ENCODE results near the gene MYPOP. TPM values are rescaled to one million over a fixed set of nuclear protein-coding genes. Genes with fewer than 3 reads are reported as not detected.

MYPOP gene
- total and polyA plus RNA-seq, 5 donors, result 9.1 to 15.4 (median 11.7) TPM

GRCh38 chr19:45927565-45928261, 25.3 kb upstream of the MYPOP start:
- ATAC-seq (peak; percentile 89 to 92), DNase-seq (peak; percentile 91 to 96 (median 92))
- Histone ChIP-seq H3K4me1 (ENCODE audit: control insufficient read depth, insufficient read depth, low read length) (no peaks in the 10 kb centered on the region), H3K9me3 (ENCODE audit: control insufficient read depth, low read length) (no peaks in the 10 kb centered on the region), H3K27ac (ENCODE audit: low read length) (no peak overlapping the region), H3K4me3 (ENCODE audit: low read length) (no peak overlapping the region), H3K27me3 (ENCODE audit: control insufficient read depth, insufficient read depth) (no peaks in the 10 kb centered on the region)
- WGBS, result 8% methylated on average over 33 of the region's 33 CpGs
- intact Hi-C loops (cut with DNase I), result no loop called here

DNA sequence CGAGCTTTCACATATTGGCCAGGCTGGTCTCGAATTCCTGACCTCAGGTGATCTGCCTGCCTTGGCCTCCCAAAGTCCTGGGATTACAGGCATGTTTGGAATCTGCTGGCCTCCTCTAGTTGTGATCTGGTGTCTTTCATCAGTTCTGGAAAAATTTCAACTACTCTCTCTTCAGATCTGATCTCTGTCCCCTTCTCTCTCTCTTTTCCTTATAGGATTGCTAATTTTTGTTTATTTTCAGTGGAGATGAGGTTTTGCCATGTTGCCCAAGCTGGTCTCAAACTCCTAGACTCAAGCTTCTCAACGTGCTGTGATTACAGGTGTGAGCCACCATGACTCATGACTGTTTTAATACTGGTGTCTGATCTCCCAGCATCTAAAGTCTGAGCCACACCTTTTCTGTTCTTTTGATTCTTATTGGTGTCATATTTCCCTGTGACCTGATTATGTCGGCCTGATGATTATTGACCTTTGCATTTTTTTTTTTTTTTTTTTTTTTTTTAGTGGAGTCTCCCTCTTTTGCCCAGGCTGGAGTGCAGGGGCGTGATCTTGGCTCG, 22.6 kb upstream of the MYPOP start:
- no peak overlapping the region for H3K27ac ChIP-seq (ENCODE audit: low read length)
- no peaks in the 10 kb centered on the region for H3K27me3 ChIP-seq (ENCODE audit: control insufficient read depth, insufficient read depth)
- intact Hi-C loops (cut with DNase I), result no loop called here
- no peak overlapping the region for H3K4me3 ChIP-seq (ENCODE audit: low read length)
- 69% methylated on average over 6 of the region's 6 CpGs for WGBS
- no peaks in the 10 kb centered on the region for H3K4me1 ChIP-seq (ENCODE audit: control insufficient read depth, insufficient read depth, low read length)
- H3K9me3 ChIP-seq (ENCODE audit: control insufficient read depth, low read length), result no peaks in the 10 kb centered on the region
- ATAC-seq (no peak), DNase-seq (no peak)

GRCh38 chr19:45922281-45922680, 19.9 kb upstream of the MYPOP start:
- H3K27ac ChIP-seq (ENCODE audit: low read length), result no peak overlapping the region
- intact Hi-C loops (cut with DNase I), result no loop called here
- H3K27me3 ChIP-seq (ENCODE audit: control insufficient read depth, insufficient read depth), result no peaks in the 10 kb centered on the region
- DNase-seq (no peak), ATAC-seq (no peak)
- no peaks in the 10 kb centered on the region for H3K4me1 ChIP-seq (ENCODE audit: control insufficient read depth, insufficient read depth, low read length)
- no peaks in the 10 kb centered on the region for H3K9me3 ChIP-seq (ENCODE audit: control insufficient read depth, low read length)
- H3K4me3 ChIP-seq (ENCODE audit: low read length), result no peak overlapping the region
- 60% methylated on average over 9 of the region's 9 CpGs for WGBS

- DNase-seq (no peak), ATAC-seq (no peak)
- intact Hi-C loops (cut with DNase I), result no loop called here
- no peaks in the 10 kb centered on the region for H3K27me3 ChIP-seq (ENCODE audit: control insufficient read depth, insufficient read depth)
- WGBS, result 65% methylated on average over 8 of the region's 8 CpGs
- H3K4me3 ChIP-seq (ENCODE audit: low read length), result no peak overlapping the region
- H3K4me1 ChIP-seq (ENCODE audit: control insufficient read depth, insufficient read depth, low read length), result no peaks in the 10 kb centered on the region
- no peak overlapping the region for H3K27ac ChIP-seq (ENCODE audit: low read length)
- no peaks in the 10 kb centered on the region for H3K9me3 ChIP-seq (ENCODE audit: control insufficient read depth, low read length)
Observed at GRCh38 chr19:45920458-45920857, 18.0 kb upstream of the MYPOP start.

GRCh38 chr19:45919678-45920077, 17.3 kb upstream of the MYPOP start:
- DNase-seq (no peak), ATAC-seq (no peak)
- Histone ChIP-seq H3K4me3 (ENCODE audit: low read length) (no peak overlapping the region), H3K9me3 (ENCODE audit: control insufficient read depth, low read length) (no peaks in the 10 kb centered on the region), H3K27ac (ENCODE audit: low read length) (no peak overlapping the region), H3K27me3 (ENCODE audit: control insufficient read depth, insufficient read depth) (no peaks in the 10 kb centered on the region), H3K4me1 (ENCODE audit: control insufficient read depth, insufficient read depth, low read length) (no peaks in the 10 kb centered on the region)
- 47% methylated on average over 7 of the region's 7 CpGs for WGBS
- intact Hi-C loops (cut with DNase I), result no loop called here

GRCh38 chr19:45918721-45919120, 16.3 kb upstream of the MYPOP start:
- ATAC-seq (no peak), DNase-seq (no peak)
- no peak overlapping the region for H3K4me3 ChIP-seq (ENCODE audit: low read length)
- no peak overlapping the region for H3K27ac ChIP-seq (ENCODE audit: low read length)
- intact Hi-C loops (cut with DNase I), result no loop called here
- H3K4me1 ChIP-seq (ENCODE audit: control insufficient read depth, insufficient read depth, low read length), result no peaks in the 10 kb centered on the region
- H3K27me3 ChIP-seq (ENCODE audit: control insufficient read depth, insufficient read depth), result no peaks in the 10 kb centered on the region
- H3K9me3 ChIP-seq (ENCODE audit: control insufficient read depth, low read length), result no peaks in the 10 kb centered on the region
- 67% methylated on average over 4 of the region's 4 CpGs for WGBS

- no peak for ATAC-seq
- no peak overlapping the region for H3K27ac ChIP-seq (ENCODE audit: low read length)
- intact Hi-C loops (cut with DNase I), result no loop called here
Observed at GRCh38 chr19:45917421-45918091, 15.1 kb upstream of the MYPOP start.

GRCh38 chr19:45913874-45914830, 11.7 kb upstream of the MYPOP start, which contains the start of gene NANOS2:
NANOS2 (minus strand) TSS chr19:45914778; CDS start chr19:45914693, 85 bp downstream.
- Histone ChIP-seq H3K9me3 (ENCODE audit: control insufficient read depth, low read length) (no peaks in the 10 kb centered on the region), H3K27ac (ENCODE audit: low read length) (no peak within 1 kb of the TSS), H3K27me3 (ENCODE audit: control insufficient read depth, insufficient read depth) (no peaks in the 10 kb centered on the region), H3K4me1 (ENCODE audit: control insufficient read depth, insufficient read depth, low read length) (no peaks in the 10 kb centered on the region), H3K4me3 (ENCODE audit: low read length) (no peak within 1 kb of the TSS)
- intact Hi-C loops (cut with DNase I), result no loop called here
- DNase-seq, result peak in 2 of 3 donors; percentile 42 to 71
- ATAC-seq, result peak; percentile 45 to 78
- WGBS, result 57% methylated on average over 44 of the region's 44 CpGs

More at GRCh38 chr19:45917421-45918091, 15.1 kb upstream of the MYPOP start:
- Histone ChIP-seq H3K4me1 (ENCODE audit: control insufficient read depth, insufficient read depth, low read length) (no peaks in the 10 kb centered on the region), H3K4me3 (ENCODE audit: low read length) (no peak overlapping the region), H3K9me3 (ENCODE audit: control insufficient read depth, low read length) (no peaks in the 10 kb centered on the region), H3K27me3 (ENCODE audit: control insufficient read depth, insufficient read depth) (no peaks in the 10 kb centered on the region)
- 56% methylated on average over 4 of the region's 4 CpGs for WGBS
- DNase-seq, result no peak

DNA sequence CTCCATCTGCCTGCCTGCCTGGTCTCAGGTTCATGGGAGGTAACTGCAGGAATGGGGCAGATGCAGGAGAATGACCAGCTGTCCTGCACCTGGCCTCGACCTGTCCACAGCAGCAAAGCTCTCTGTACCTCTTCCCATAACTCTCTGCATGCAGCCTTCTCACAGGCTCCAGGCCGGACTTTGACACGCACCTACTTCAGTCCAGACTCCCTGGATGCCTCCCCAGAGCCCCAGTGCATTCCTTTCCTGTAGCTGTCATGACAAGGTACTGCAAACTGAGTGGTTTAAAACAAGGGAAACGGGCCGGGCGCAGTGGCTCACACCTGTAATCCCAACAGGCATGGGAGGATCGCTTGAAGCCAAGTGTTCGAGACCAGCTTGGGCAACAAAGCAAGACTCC, 8.9 kb upstream of the MYPOP start:
- intact Hi-C loops (cut with DNase I), result no loop called here
- no peaks in the 10 kb centered on the region for H3K27me3 ChIP-seq (ENCODE audit: control insufficient read depth, insufficient read depth)

DNA sequence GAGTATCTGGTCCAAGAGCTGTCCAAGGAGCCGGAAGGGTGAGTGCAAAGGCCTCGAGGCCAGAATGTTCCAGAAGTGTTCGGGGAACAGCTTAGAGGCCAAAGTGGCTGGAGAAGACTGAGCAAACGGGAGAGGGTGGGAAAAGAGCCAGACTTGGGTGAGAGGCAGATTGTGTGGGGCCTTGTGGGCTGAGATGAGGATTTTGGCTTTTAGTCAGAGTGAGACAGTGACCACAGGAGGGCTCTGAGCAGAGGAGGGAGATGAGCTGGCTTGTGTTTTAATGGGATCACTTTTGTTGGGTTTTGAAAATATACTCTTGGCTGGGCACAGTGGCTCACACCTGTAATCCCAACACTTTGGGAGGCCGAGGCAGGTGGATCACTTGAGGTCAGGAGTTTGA, 6.5 kb upstream of the MYPOP start:
- intact Hi-C loops (cut with DNase I), result loop anchor here in 1 of 4 donors (10.0 kb wide), 1 partner anchor 86 kb away; the partner anchor contains the start of gene CCDC61
- 72% methylated on average over 5 of the region's 5 CpGs for WGBS

More for the DNA sequence above, 8.9 kb upstream of the MYPOP start:
- Histone ChIP-seq H3K27ac (ENCODE audit: low read length) (no peak overlapping the region), H3K4me1 (ENCODE audit: control insufficient read depth, insufficient read depth, low read length) (no peaks in the 10 kb centered on the region), H3K9me3 (ENCODE audit: control insufficient read depth, low read length) (no peaks in the 10 kb centered on the region), H3K4me3 (ENCODE audit: low read length) (no peak overlapping the region)
- no peak for DNase-seq
- ATAC-seq, result no peak
- WGBS, result 56% methylated on average over 8 of the region's 8 CpGs

More for the DNA sequence above, 6.5 kb upstream of the MYPOP start:
- H3K4me1 ChIP-seq (ENCODE audit: control insufficient read depth, insufficient read depth, low read length), result no peaks in the 10 kb centered on the region
- ATAC-seq (no peak), DNase-seq (peak in 1 of 3 donors; percentile 16)
- H3K27me3 ChIP-seq (ENCODE audit: control insufficient read depth, insufficient read depth), result no peaks in the 10 kb centered on the region
- no peaks in the 10 kb centered on the region for H3K9me3 ChIP-seq (ENCODE audit: control insufficient read depth, low read length)
- H3K27ac ChIP-seq (ENCODE audit: low read length), result no peak overlapping the region
- H3K4me3 ChIP-seq (ENCODE audit: low read length), result no peak overlapping the region
